HG03280 (cell line): ENCODE measurements around the gene PMEPA1.
A peak's percentile ranks its signal among the peaks of the same experiment; 100 is the strongest.

Source experiments
- ATAC-seq: cut with Tn5 transposase; IDR thresholded peaks from one replicate; pipeline ENCODE4 v1.9.1; 2021; ENCODE audit warnings: mild to moderate bottlenecking, moderate library complexity; ENCODE audit not compliant: unreplicated experiment

PMEPA1 gene

GRCh38 chr20:57627339-57627738, 82.5 kb downstream of the PMEPA1 start:
- no peak for ATAC-seq

GRCh38 chr20:57625978-57626377, 83.8 kb downstream of the PMEPA1 start:
- ATAC-seq: no peak

- ATAC-seq: no peak
These were observed 84.4 kb downstream of the PMEPA1 start for GRCh38 chr20:57625181-57625958.

- ATAC-seq: no peak
These were observed 85.7 kb downstream of the PMEPA1 start for GRCh38 chr20:57624124-57624523.

GRCh38 chr20:57622579-57623381, 87.0 kb downstream of the PMEPA1 start:
- no peak for ATAC-seq

- no peak for ATAC-seq
These were observed 87.6 kb downstream of the PMEPA1 start for GRCh38 chr20:57622201-57622570.

GRCh38 chr20:57621421-57622200, 88.2 kb downstream of the PMEPA1 start:
- ATAC-seq: no peak

GRCh38 chr20:57620999-57621398, 88.8 kb downstream of the PMEPA1 start:
- ATAC-seq: no peak

- peak; percentile 53 for ATAC-seq
These were observed 89.4 kb downstream of the PMEPA1 start, which contains the start of gene ZBP1 for GRCh38 chr20:57620274-57620990. Gene ZBP1 (minus strand): TSS chr20:57620426. CDS start chr20:57620295, 131 bp downstream.

- ATAC-seq: peak; percentile 51
These were observed 90.6 kb downstream of the PMEPA1 start for GRCh38 chr20:57619051-57619831.

- no peak for ATAC-seq
These were observed 91.1 kb downstream of the PMEPA1 start for GRCh38 chr20:57618764-57619050.

- no peak for ATAC-seq
These were observed 91.6 kb downstream of the PMEPA1 start for GRCh38 chr20:57618091-57618763.

GRCh38 chr20:57617079-57617795, 92.6 kb downstream of the PMEPA1 start:
- ATAC-seq: no peak

GRCh38 chr20:57616143-57616951, 93.5 kb downstream of the PMEPA1 start:
- no peak for ATAC-seq

- ATAC-seq: no peak
These were observed 94.4 kb downstream of the PMEPA1 start for GRCh38 chr20:57615445-57615811.

GRCh38 chr20:57614490-57615444, 95.0 kb downstream of the PMEPA1 start:
- ATAC-seq: no peak

- ATAC-seq: no peak
These were observed 96.3 kb downstream of the PMEPA1 start for GRCh38 chr20:57613481-57613921.
